Nephron progenitor cell (in vitro differentiated cells): Measurements from ENCODE around the gene FAM3D.
A peak's percentile ranks its signal among the peaks of the same experiment; 100 is the strongest.

Source experiments
- DNase-seq: peaks from one replicate; pipeline ENCODE4 v3.0.0; 2021
- H3K27ac Mint-ChIP-seq: 2 replicates; pipeline ENCODE4 v1.8.0; 2021; ENCODE audit warnings: mild to moderate bottlenecking, moderate library complexity, mixed read lengths
- H3K27me3 Mint-ChIP-seq: 2 replicates; pipeline ENCODE4 v1.8.0; 2021; ENCODE audit warnings: mild to moderate bottlenecking, low read depth, mixed read lengths; ENCODE audit not compliant: poor library complexity
- H3K36me3 Mint-ChIP-seq: 2 replicates; pipeline ENCODE4 v1.8.0; 2021; ENCODE audit warnings: low read depth, mixed read lengths
- H3K4me1 Mint-ChIP-seq: 2 replicates; pipeline ENCODE4 v1.8.0; 2021; ENCODE audit warnings: mixed read lengths
- H3K4me3 Mint-ChIP-seq: 2 replicates; pipeline ENCODE4 v1.8.0; 2021; ENCODE audit warnings: mild to moderate bottlenecking, moderate library complexity, mixed read lengths
- H3K9me3 Mint-ChIP-seq: 2 replicates; pipeline ENCODE4 v1.8.0; 2021; ENCODE audit warnings: mild to moderate bottlenecking, moderate library complexity, mixed read lengths
- TF ChIP-seq, protein P1 (sequence below): fragments of 200-600 bp; sonication (generic); IDR thresholded peaks from 2 replicates; pipeline ENCODE4 v1.5.0; 2021; ENCODE audit warnings: antibody characterized with exemption

FAM3D gene

DNA sequence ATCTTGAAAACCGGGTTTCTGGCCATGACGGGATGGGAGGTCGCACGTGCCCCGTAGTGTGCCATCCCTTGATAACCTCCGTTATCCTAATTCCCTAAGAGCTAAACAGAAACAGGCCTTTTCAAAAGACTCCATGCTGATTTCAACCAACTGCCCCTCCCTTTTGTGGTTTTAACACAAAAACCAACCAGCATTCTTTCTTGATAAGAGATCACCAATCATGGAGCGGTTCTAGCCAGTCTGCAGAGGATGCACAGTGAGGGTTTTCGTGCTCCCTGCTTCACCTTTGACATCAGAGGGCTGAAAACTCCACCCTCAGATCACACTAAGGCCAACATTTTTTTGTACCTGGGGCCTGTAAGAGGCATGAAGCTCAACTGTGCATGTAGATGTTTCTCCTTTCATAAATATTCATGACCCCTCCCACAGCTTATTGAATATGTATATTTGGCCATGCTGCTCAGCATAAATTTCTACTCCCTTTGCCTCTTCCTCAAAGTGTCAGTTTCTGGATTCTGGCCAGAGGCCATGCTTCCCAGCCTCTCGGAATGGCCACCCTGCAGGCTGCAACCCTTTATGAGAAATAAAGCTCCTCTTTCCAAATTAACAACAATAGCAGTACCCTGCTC, 41.3 kb downstream of the FAM3D start:
- no peak overlapping the region for H3K27ac Mint-ChIP-seq
- H3K4me3 Mint-ChIP-seq, result no peak overlapping the region
- peaks cover 4% of the 10 kb centered on the region for H3K27me3 Mint-ChIP-seq
- H3K9me3 Mint-ChIP-seq, result no peaks in the 10 kb centered on the region
- TF ChIP-seq, protein P1, sequence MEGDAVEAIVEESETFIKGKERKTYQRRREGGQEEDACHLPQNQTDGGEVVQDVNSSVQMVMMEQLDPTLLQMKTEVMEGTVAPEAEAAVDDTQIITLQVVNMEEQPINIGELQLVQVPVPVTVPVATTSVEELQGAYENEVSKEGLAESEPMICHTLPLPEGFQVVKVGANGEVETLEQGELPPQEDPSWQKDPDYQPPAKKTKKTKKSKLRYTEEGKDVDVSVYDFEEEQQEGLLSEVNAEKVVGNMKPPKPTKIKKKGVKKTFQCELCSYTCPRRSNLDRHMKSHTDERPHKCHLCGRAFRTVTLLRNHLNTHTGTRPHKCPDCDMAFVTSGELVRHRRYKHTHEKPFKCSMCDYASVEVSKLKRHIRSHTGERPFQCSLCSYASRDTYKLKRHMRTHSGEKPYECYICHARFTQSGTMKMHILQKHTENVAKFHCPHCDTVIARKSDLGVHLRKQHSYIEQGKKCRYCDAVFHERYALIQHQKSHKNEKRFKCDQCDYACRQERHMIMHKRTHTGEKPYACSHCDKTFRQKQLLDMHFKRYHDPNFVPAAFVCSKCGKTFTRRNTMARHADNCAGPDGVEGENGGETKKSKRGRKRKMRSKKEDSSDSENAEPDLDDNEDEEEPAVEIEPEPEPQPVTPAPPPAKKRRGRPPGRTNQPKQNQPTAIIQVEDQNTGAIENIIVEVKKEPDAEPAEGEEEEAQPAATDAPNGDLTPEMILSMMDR, result no peak
- peaks cover 57% of the 10 kb centered on the region for H3K4me1 Mint-ChIP-seq
- DNase-seq, result no peak
- H3K36me3 Mint-ChIP-seq, result no peaks in the 10 kb centered on the region

DNA sequence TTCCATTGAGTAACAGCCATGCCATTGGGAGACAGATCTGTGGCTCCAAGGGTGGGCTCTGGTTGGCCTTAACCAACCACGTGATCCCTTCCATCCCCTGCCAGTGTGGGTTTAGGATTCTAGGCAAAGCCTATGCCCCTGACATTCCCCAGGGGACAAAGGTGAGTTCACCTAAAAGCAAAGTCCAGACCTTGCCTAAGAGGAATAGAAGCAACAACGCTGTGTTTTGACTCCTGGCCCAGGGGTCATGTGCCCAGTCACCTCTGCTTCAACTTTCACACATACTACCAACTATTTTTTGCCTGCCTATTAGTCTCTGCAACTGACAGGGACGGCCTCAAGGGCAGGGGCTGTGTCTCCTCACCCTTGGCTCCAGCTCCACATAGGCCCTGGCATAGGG, 42.0 kb downstream of the FAM3D start:
- DNase-seq, result no peak
- Mint-ChIP-seq H3K4me1 (peaks cover 65% of the 10 kb centered on the region), H3K27ac (no peak overlapping the region), H3K4me3 (no peak overlapping the region), H3K27me3 (peaks cover 4% of the 10 kb centered on the region), H3K9me3 (no peaks in the 10 kb centered on the region), H3K36me3 (no peaks in the 10 kb centered on the region)
- TF ChIP-seq, protein P1, result no peak

DNA sequence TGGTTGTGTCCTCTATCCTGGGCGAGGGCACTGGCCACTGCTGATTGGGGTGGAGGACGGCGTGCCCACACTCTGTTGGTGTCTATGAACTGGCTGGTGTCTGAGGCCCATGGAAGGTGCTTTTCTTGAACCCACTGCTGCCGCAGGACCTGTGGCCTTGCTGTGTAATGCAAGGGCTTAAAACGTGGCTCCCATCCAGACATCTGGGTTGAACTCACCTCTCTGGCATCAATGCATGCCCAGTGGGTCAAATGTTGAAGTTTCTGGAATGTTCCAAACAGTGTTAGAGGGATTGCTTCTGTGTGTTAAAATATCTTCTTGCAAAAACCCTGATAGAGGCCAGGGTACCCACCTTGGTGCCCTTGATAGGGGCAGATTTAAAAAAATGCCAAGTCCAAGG, 42.6 kb downstream of the FAM3D start:
- no peak overlapping the region for H3K27ac Mint-ChIP-seq

DNA sequence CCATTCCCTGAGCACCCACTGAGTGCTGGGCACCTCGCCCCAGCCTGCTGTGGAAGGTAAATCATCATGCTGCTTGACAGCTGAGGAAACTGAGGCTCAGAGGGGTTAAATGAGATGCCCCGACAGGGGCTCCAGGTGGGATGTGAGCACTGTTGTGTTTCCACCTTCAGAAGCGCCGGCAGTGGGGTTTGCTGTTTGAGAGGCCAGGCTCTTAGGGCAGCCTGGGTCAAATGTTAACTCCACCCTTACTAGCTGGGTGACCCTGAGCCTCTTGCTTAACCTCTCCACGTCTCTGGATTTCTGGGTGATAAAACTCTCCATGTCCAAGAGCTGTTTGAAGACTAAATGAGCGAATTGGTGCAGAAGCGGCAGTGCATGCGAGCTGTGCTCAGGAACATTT, 43.1 kb downstream of the FAM3D start:
- TF ChIP-seq, protein P1, result no peak
- peaks cover 4% of the 10 kb centered on the region for H3K27me3 Mint-ChIP-seq
- H3K36me3 Mint-ChIP-seq, result no peaks in the 10 kb centered on the region
- no peaks in the 10 kb centered on the region for H3K9me3 Mint-ChIP-seq
- no peak overlapping the region for H3K27ac Mint-ChIP-seq
- DNase-seq, result no peak
- H3K4me3 Mint-ChIP-seq, result no peak overlapping the region
- H3K4me1 Mint-ChIP-seq, result peaks cover 71% of the 10 kb centered on the region

More for the DNA sequence above, 42.6 kb downstream of the FAM3D start:
- Mint-ChIP-seq H3K27me3 (peaks cover 4% of the 10 kb centered on the region), H3K9me3 (no peaks in the 10 kb centered on the region), H3K4me3 (no peak overlapping the region), H3K4me1 (peaks cover 68% of the 10 kb centered on the region), H3K36me3 (no peaks in the 10 kb centered on the region)
- DNase-seq, result no peak
- TF ChIP-seq, protein P1, result no peak

DNA sequence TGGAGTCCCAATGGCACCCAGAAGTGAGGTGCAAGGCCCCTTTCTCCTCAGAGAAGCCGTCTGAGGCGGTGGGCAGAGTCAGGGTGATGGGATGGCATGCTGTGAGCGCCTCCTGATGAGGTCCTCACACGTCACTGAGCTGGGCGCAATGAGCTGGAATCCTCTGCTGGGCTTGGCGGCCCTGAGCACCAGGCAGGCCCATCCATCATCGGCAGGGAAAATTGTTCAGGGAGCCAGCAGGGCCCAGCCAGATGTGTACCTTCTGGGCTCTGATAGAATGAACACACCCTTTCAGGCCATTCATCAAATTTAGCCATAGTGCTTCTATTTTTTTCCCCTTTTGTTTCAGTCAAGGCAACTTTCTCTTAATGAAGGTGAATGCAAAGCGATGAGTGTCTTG, 43.7 kb downstream of the FAM3D start:
- Mint-ChIP-seq H3K27ac (no peak overlapping the region), H3K27me3 (peaks cover 4% of the 10 kb centered on the region), H3K4me3 (no peak overlapping the region), H3K4me1 (peaks cover 76% of the 10 kb centered on the region), H3K9me3 (no peaks in the 10 kb centered on the region), H3K36me3 (no peaks in the 10 kb centered on the region)
- TF ChIP-seq, protein P1, result no peak
- peak; percentile 21 for DNase-seq

DNA sequence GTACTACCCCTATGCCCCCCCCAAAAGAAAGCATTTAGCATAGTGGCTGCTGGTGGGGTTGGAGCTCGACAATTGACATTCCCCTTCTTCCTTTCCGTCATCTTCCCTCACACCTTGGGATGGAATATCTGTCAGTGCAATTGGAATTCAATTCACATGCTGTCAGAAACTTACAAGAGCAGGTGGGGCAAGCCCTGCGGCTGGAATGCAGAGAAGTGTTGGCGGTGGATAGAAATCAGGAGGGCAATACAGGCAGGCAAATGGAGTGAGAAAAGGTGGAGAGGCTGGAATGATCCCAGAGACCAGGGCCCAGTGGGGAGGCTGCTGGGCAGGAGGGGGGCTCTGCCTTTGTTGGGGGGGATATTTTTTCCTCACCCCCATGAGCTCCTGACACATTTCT, 44.1 kb downstream of the FAM3D start:
- no peaks in the 10 kb centered on the region for H3K36me3 Mint-ChIP-seq
- TF ChIP-seq, protein P1, result no peak
- no peak overlapping the region for H3K4me3 Mint-ChIP-seq
- peaks cover 4% of the 10 kb centered on the region for H3K27me3 Mint-ChIP-seq
- DNase-seq, result no peak
- no peaks in the 10 kb centered on the region for H3K9me3 Mint-ChIP-seq
- no peak overlapping the region for H3K27ac Mint-ChIP-seq
- H3K4me1 Mint-ChIP-seq, result peaks cover 76% of the 10 kb centered on the region
